NCI-H1092 (cell line): ENCODE data around the gene CNTNAP3.
"Not testable (repeated sequence)": the region's sequence is repeated elsewhere in the genome, so short reads cannot be mapped to it uniquely, and the experiment has no call there.

Experiments used
- DNase-seq: peaks from one replicate; lab custom pipeline; 2025; lab: John Stamatoyannopoulos, UW

CNTNAP3 gene

DNA sequence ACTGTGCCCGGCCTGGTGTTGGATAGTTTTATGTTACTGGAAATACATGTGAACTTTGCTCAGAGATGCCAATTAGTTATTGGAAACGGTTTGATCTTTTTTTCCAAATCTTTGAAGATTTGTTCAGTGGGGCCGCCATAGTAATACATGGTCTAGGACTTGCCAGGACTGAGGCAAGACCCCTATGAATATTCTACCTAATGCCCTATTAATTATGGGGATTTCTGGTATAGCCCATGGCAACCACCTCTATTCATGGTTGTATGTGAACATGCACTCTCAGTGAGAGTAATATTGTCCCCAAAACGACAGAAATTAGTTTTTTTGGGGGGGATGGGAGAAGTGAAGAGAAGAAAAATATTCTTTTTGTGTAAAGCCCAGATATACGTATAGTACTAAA, 220.3 kb downstream of the CNTNAP3 start:
- not testable (repeated sequence) for DNase-seq

DNA sequence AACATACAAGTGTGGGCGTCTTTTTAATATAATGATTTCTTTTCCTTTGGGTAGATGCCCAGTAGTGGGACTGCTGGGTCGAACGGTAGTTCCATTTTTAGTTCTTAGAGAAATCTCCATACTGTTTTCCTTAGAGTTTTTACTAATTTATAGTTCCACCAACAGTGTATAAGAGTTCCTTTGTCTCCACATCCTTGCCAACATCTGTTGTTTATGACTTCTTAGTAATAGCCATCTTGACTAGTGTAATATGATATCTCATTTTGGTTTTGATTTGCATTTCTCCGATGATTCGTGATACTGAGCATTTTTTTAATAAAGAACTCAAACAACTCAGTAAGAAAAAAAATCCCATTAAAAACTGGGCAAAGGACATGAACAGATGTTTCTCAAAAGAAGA, 225.0 kb downstream of the CNTNAP3 start:
- DNase-seq, result not testable (repeated sequence)

GRCh38 chr9:39054453-39054852, 233.5 kb downstream of the CNTNAP3 start:
- not testable (repeated sequence) for DNase-seq

- not testable (repeated sequence) for DNase-seq
These were observed 241.1 kb downstream of the CNTNAP3 start for GRCh38 chr9:39046833-39047232.

GRCh38 chr9:39042352-39042803, 245.6 kb downstream of the CNTNAP3 start:
- DNase-seq, result not testable (repeated sequence)

- not testable (repeated sequence) for DNase-seq
These were observed 246.2 kb downstream of the CNTNAP3 start for GRCh38 chr9:39041774-39042173.

DNA sequence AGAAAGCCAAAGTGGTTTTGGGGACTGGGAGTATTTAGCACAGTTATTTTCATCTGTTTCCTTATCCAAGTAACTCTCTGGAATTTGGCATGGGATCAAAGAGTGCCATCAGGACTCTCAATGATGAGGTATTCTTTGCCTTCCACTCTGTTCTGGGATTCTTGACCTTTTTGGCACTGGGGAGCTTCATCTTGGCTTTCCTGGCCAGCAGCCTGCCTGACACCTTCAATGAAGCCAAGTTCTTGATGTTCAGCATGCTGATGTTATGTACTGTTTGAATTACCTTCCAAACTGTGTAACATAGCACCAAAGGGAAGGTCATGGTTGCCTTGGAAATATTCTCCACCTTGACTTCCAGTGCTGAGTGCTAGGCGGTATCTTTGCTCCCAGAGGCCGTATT, 248.8 kb downstream of the CNTNAP3 start:
- not testable (repeated sequence) for DNase-seq

DNA sequence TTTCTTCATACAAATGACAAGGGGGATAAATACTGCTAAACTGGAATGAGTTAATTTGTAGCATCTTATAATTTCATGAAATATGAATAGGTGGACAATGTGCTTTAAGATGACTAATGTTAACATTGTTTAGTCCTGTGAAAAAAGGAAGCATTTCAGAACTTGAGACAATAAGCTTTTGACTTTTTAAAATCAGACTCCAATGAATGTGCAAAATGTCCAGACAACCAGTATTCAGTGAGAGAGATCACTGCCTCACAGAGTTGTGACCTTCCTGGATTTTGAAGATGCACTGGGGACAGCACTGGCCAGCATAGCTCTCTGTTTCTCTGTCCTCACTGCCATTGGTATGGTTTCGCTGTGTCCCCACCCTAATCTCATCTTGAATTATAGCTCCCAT, 249.7 kb downstream of the CNTNAP3 start:
- not testable (repeated sequence) for DNase-seq

DNA sequence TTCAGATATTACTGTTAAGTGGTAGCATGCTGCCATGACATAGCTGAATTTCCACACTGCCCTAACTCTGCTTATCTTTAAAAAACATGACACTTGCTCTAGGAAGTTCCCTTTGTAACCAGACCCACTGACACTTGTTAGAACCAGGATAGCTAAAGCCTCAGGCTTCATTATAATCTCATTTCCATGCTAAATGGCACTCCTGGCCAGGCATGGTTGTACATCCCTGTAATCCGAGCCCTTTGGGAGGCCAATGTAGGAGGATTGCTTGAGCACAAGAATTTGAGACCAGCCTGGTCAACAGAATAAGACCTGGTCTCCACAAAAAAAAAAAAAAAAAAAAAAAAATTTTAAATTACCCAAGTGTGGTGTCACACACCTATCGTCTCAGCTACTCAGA, 254.1 kb downstream of the CNTNAP3 start:
- not testable (repeated sequence) for DNase-seq

GRCh38 chr9:39030204-39031019, 257.6 kb downstream of the CNTNAP3 start:
- not testable (repeated sequence) for DNase-seq

DNA sequence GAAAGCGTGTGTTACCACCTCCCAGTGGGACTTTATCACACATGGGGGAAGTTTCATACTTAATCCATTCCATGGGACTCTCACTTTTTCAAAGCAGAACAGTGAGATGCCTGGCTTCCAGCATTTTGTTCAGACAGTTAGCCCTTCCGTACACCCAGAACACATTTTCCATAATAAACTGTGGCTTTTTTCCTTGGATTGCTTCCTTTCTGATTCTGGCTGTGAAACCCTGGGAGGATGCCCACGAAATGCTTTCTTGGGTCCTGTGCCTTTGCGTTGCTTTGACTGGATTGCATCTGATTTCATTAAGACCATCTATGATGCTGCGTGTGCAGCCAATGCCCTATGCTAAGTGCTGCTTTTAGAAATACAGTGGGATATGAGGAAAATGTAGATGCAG, 259.1 kb downstream of the CNTNAP3 start:
- DNase-seq, result not testable (repeated sequence)

DNA sequence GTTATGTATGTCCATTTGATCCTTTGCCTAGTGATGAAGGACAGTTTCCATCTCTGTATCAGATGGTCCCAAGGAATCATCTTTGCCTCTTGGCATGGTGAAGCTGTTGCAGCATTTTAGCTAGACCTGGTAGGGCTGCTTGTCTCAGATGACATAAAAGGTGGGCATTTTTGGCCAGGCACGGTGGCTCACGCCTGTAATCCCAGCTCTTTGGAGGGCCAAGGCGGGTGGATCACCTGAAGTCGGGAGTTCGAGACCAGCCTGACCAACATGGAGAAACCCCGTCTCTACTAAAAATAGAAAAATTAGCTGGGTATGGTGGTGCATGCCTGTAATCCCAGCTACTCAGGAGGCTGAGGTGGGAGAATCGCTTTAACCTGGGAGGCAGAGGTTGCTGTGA, 259.8 kb downstream of the CNTNAP3 start:
- DNase-seq, result not testable (repeated sequence)

- not testable (repeated sequence) for DNase-seq
These were observed 261.9 kb downstream of the CNTNAP3 start for GRCh38 chr9:39025911-39026588.
